ENCODE measurements around the gene KLHL24.
"Not testable (repeated sequence)": the region's sequence is repeated elsewhere in the genome, so short reads cannot be mapped to it uniquely, and the experiment has no call there.

KLHL24 gene, protein sequence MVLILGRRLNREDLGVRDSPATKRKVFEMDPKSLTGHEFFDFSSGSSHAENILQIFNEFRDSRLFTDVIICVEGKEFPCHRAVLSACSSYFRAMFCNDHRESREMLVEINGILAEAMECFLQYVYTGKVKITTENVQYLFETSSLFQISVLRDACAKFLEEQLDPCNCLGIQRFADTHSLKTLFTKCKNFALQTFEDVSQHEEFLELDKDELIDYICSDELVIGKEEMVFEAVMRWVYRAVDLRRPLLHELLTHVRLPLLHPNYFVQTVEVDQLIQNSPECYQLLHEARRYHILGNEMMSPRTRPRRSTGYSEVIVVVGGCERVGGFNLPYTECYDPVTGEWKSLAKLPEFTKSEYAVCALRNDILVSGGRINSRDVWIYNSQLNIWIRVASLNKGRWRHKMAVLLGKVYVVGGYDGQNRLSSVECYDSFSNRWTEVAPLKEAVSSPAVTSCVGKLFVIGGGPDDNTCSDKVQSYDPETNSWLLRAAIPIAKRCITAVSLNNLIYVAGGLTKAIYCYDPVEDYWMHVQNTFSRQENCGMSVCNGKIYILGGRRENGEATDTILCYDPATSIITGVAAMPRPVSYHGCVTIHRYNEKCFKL

GRCh38 chr3:183635431-183636220 is at the start of gene KLHL24:
TSS of gene KLHL24 (plus strand) at chr3:183635623. CDS start at chr3:183650357, 14,734 bp downstream.
- peak; percentile 97 for DNase-seq (ENCODE audit: low read depth, low spot score)

GRCh38 chr3:183586477-183586876 is 48.9 kb upstream of the KLHL24 start:
- no peak for DNase-seq (ENCODE audit: low read depth, low spot score)

DNA sequence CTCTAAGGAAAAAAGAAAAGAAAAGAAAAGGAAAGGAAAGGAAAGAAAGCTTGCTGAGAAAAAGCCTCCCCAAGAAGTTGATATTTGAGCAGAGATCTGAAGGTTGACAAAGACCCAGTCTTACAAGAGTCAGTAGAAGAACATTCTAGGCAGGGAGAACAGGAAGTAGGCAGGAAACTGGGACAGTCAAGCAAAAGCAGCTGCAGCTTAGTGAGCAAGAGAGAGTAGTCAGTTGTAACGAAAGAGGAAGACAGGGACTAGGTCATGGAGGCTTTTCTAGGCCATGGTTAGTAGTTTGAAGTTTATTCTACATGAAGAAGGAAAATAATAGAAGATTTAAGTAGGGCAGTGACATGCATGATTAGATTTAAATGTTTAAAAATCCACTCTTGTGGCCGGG is 48.1 kb upstream of the KLHL24 start:
- DNase-seq (ENCODE audit: low read depth, low spot score) = no peak

GRCh38 chr3:183590442-183590841 is 45.0 kb upstream of the KLHL24 start:
- no peak for DNase-seq (ENCODE audit: low read depth, low spot score)

- DNase-seq (ENCODE audit: low read depth, low spot score) = no peak
These were observed 43.4 kb upstream of the KLHL24 start for GRCh38 chr3:183591881-183592521.

DNA sequence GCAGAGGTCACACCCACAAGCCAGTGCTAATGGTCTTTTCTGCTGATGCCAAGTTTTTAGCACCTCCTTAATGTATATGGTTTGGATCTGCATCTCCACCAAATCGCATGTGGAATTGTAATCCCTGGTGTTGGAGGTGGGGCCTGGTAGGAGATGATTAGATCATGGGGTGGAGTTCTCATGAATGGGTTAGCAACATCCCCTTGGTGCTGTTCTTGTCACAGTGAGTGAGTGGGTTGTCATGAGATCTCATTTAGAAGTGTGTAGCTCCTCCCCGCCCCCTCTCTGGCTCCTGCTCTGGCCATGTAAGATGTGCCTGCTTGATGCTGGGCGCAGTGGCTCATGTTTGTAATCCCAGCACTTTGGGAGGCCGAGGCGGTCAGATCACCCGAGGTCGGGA is 42.6 kb upstream of the KLHL24 start:
- DNase-seq (ENCODE audit: low read depth, low spot score) = no peak

- no peak for DNase-seq (ENCODE audit: low read depth, low spot score)
These were observed 40.8 kb upstream of the KLHL24 start for GRCh38 chr3:183594636-183595035.

DNA sequence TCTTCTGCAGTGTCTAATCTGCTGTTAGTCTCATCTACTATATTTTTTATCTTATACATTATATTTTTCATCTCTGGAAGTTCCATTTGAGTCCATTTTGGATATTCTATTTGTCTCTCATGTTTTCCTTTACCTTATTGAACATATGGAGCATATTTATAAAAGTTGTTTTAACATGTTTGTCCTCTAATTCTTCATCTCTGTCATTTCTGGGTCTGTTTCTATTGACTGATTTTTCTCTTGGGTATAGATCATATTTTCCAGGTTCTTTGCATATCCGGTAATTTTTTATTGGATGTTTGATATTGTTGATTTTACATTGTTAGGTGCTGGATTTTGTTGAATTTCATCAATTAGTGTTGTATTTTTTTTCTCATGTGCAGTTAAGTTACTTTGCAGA is 37.5 kb upstream of the KLHL24 start:
- DNase-seq (ENCODE audit: low read depth, low spot score) = no peak

- not testable (repeated sequence) for DNase-seq (ENCODE audit: low read depth, low spot score)
These were observed 24.1 kb upstream of the KLHL24 start for GRCh38 chr3:183611326-183611725.

- no peak for DNase-seq (ENCODE audit: low read depth, low spot score)
These were observed 21.8 kb upstream of the KLHL24 start for GRCh38 chr3:183613366-183614285.

- no peak for DNase-seq (ENCODE audit: low read depth, low spot score)
These were observed 16.9 kb upstream of the KLHL24 start for GRCh38 chr3:183618542-183618941.

GRCh38 chr3:183619010-183619409 is 16.4 kb upstream of the KLHL24 start:
- no peak for DNase-seq (ENCODE audit: low read depth, low spot score)

DNA sequence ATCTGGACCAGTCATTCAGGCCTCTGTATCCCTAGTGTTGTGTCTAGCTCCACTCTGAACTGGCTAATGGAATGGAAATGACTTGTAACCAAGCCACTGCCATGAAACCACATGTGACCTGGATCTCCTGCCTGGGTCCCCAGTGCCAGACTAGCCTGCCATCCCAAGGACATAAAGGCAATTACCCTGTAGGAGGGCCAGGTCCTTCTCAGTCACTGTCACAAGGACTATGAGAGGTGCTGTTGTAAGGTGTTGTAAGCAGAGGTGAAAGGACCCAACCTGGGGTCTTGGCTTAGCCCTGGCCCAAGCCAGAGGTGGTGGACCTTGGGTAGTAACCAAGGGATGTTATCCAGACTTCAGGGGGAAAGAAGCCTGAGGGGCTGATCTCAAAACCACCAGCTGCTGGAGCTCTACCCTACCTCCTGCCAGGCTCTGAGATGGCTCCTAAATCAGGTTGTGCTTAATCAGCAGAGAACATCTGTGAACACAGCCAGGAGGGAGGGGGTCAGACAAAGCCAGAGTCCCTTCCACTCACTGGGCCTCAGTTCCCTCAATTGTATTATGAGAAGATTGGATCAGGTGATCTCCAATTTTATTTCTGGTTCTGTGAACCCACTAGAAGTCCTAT is 15.7 kb upstream of the KLHL24 start:
- no peak for DNase-seq (ENCODE audit: low read depth, low spot score)

- DNase-seq (ENCODE audit: low read depth, low spot score) = no peak
These were observed 15.2 kb upstream of the KLHL24 start for GRCh38 chr3:183620252-183620628.

DNA sequence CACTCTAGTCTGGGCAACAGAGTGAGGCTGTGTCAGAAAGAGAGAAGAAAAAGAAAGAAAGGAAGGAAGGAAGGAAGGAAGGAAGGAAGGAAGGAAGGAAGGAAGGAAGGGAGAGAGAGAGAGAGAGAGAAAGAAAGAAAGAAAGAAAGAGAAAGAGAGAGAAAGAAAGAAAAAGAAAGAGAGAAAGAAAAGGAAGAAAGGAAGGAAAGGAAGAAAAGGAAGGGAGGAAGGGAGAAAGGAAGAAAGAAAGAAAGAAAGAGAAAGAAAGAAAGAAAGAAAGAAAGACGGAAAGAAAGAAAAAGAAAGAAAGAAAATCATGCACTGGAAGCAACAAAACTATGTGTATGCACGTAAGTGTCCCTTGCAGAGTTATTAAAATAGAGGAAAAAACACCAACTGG is 12.9 kb upstream of the KLHL24 start:
- DNase-seq (ENCODE audit: low read depth, low spot score) = not testable (repeated sequence)

- DNase-seq (ENCODE audit: low read depth, low spot score) = no peak
These were observed 8.4 kb upstream of the KLHL24 start for GRCh38 chr3:183626877-183627594.

- DNase-seq (ENCODE audit: low read depth, low spot score) = no peak
These were observed 5.7 kb upstream of the KLHL24 start for GRCh38 chr3:183629546-183630301.

DNA sequence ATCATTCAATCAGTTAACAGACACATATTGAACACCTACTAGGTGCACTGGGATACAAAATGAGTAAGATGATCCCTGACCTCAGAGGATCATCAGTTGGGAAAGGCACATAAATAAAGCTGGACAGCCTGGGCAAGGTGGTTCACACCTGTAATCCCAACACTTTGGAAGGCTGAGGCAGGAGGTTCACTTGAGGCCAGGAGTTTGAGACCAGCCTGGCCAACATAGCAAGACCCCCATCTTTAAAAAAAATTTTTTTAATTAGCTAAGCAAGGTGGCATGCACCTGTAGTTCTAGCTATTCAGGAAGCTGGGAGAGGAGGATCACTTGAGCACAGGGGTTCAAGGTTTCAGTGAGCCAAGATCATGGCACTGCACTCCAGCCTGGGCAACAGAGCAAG is 3.7 kb upstream of the KLHL24 start:
- DNase-seq (ENCODE audit: low read depth, low spot score) = no peak

- DNase-seq (ENCODE audit: low read depth, low spot score) = not testable (repeated sequence)
These were observed 2.7 kb upstream of the KLHL24 start for GRCh38 chr3:183632725-183633124.

Data from astrocyte of the hippocampus (primary cell).